ENCODE data around the gene MBNL1. TPM values are rescaled to one million over a fixed set of nuclear protein-coding genes. Genes with fewer than 3 reads are reported as not detected.

The MBNL1 gene
- total and polyA plus RNA-seq, 2 donors (not counting 3 experiments of a cell fraction or from before 2014, with no cell fraction given), result 179 to 362 TPM

DNA sequence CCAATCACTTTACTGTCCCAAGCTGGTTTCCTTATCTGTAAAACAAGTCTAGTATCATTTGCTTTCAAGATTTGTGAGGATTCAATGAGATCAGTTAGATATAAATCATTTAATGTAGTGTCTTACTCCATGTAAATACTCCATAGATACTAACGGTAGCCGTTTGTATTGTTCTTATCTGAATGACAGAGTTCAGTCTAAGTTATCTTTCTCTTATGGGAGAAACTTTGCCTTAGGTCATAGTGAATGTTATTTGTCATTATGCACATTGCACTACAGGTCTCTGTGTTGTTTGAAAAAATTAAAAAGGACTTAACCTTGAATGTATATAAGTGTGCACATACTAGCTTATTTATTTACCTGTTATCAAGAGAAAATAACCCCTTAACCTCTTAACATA lies 44.7 kb downstream of the MBNL1 start:
- BruUV-seq (replicated peaks), result no TSS peak
- ChIA-PET POLR2A (interaction anchor here (0.6 kb wide), 2 partner anchors 15 to 16 kb away, joined by 3 read pairs; no protein-coding TSS in a partner anchor), CTCF (interaction anchor here (0.9 to 1.4 kb wide), 4 partner anchors 8 to 131 kb away, joined by 3 to 4 read pairs (median 3); no protein-coding TSS in a partner anchor)
- peak; percentile 29 for DNase-seq (ENCODE audit: low read depth, low spot score)
- no peaks in the 10 kb centered on the region for H3K9me3 ChIP-seq (replicated peaks; ENCODE audit: control insufficient read depth, insufficient read depth, low read length)
- TF ChIP-seq MYC (IDR thresholded peaks at IDR 0.05; ENCODE audit: low read depth, low read length) (no peak), POLR2AphosphoS5 (IDR thresholded peaks at IDR 0.05; ENCODE audit: insufficient read depth, low read depth, low read length) (no peak)
- TF ChIP-seq, protein P1, sequence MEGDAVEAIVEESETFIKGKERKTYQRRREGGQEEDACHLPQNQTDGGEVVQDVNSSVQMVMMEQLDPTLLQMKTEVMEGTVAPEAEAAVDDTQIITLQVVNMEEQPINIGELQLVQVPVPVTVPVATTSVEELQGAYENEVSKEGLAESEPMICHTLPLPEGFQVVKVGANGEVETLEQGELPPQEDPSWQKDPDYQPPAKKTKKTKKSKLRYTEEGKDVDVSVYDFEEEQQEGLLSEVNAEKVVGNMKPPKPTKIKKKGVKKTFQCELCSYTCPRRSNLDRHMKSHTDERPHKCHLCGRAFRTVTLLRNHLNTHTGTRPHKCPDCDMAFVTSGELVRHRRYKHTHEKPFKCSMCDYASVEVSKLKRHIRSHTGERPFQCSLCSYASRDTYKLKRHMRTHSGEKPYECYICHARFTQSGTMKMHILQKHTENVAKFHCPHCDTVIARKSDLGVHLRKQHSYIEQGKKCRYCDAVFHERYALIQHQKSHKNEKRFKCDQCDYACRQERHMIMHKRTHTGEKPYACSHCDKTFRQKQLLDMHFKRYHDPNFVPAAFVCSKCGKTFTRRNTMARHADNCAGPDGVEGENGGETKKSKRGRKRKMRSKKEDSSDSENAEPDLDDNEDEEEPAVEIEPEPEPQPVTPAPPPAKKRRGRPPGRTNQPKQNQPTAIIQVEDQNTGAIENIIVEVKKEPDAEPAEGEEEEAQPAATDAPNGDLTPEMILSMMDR (IDR thresholded peaks at IDR 0.05; ENCODE audit: extremely low read depth in 1 of 2, insufficient read depth in 1 of 2, low read depth in 1 of 2, low read length in 2 of 2), result no peak
- H2AFZ ChIP-seq (ENCODE audit: low read depth, low read length), result no peak overlapping the region
- no peak overlapping the region for H3K27ac ChIP-seq (ENCODE audit: insufficient read depth, low read depth, low read length)
- dilution Hi-C loops (cut with MboI; ENCODE audit: extremely low pct_ligation_motif_present, low sequenced_read_pairs) (no loop called here), intact Hi-C loops (cut with micrococcal nuclease) (no loop called here)
- H3K27me3 ChIP-seq (ENCODE audit: control insufficient read depth in 2 of 2, insufficient read depth in 2 of 2, low read length in 2 of 2), result no peaks in the 10 kb centered on the region
- H3K4me3 ChIP-seq (replicated peaks in 1 of 3; ENCODE audit: insufficient read depth in 1 of 3, low read depth in 1 of 3, low read length in 3 of 3), result no peak overlapping the region
- peaks cover 84% of the 10 kb centered on the region for H3K79me2 ChIP-seq (ENCODE audit: control insufficient read depth, insufficient read depth, low read length)
- H3K4me1 ChIP-seq (ENCODE audit: control insufficient read depth, extremely low read depth, insufficient read depth, low read length), result peaks cover 47% of the 10 kb centered on the region
- no peak overlapping the region for H3K9ac ChIP-seq (replicated peaks; ENCODE audit: extremely low read depth, insufficient read depth, low read length)
- H3K4me2 ChIP-seq (ENCODE audit: insufficient read depth, low read length), result no peak overlapping the region
- peaks cover 1 to 8% of the 10 kb centered on the region in 2 experiments for H3K36me3 ChIP-seq (ENCODE audit: control insufficient read depth in 2 of 2, extremely low read depth in 1 of 2, insufficient read depth in 2 of 2, low read length in 2 of 2)
- H4K20me1 ChIP-seq (replicated peaks; ENCODE audit: control insufficient read depth, extremely low read depth, insufficient read depth, low read length), result no peaks in the 10 kb centered on the region
- no peaks in the 10 kb centered on the region for H3K9me1 ChIP-seq (replicated peaks; ENCODE audit: control insufficient read depth, extremely low read depth, insufficient read depth, low read length)
- no peak for FAIRE-seq

DNA sequence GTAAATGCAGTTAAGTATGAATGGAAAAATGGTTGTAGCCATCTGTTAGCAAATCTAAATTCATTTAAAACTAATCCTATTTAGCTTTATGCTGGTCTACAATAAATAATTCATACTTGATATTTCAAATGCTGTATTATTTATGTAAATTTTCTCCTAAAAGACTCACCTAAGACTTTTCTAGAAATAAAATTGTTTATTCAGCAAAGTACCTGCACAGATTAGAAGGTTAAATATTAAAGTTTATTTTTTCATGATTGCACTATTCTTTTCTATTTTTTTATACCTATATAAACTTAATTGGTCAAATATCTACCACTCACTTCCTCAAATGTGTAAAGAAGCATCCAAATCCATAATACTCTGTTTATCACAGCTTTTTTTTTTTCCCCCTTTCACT lies 45.2 kb downstream of the MBNL1 start:
- TF ChIP-seq JUN (IDR thresholded peaks at IDR 0.05; ENCODE audit: borderline replicate concordance, insufficient read depth, insufficient read length, low read depth), result no peak
- TF ChIP-seq POLR2A (IDR thresholded peaks at IDR 0.05; ENCODE audit: low read depth, low read length), result no peak
- TF ChIP-seq FOS (IDR thresholded peaks at IDR 0.05; ENCODE audit: borderline replicate concordance, insufficient read depth, low read length), result no peak
- TF ChIP-seq, protein P2, sequence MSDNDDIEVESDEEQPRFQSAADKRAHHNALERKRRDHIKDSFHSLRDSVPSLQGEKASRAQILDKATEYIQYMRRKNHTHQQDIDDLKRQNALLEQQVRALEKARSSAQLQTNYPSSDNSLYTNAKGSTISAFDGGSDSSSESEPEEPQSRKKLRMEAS (IDR thresholded peaks at IDR 0.05; ENCODE audit: insufficient read depth, insufficient read length), result no peak
- TF ChIP-seq MYC (IDR thresholded peaks at IDR 0.05; ENCODE audit: low read depth, low read length), result no peak
- no peak for TF ChIP-seq POLR2AphosphoS5 (IDR thresholded peaks at IDR 0.05; ENCODE audit: insufficient read depth, low read depth, low read length)
- TF ChIP-seq, protein P1 (IDR thresholded peaks at IDR 0.05; ENCODE audit: extremely low read depth in 1 of 2, insufficient read depth in 1 of 2, low read depth in 1 of 2, low read length in 2 of 2), result no peak
- no peak for TF ChIP-seq EZH2 (IDR thresholded peaks at IDR 0.05; ENCODE audit: borderline replicate concordance, low read depth, low read length, severe bottlenecking)
- TF ChIP-seq GATA2 (IDR thresholded peaks at IDR 0.05; ENCODE audit: insufficient read depth, insufficient read length, low read depth, low read length), result no peak
- Histone ChIP-seq H3K9ac (replicated peaks; ENCODE audit: extremely low read depth, insufficient read depth, low read length) (no peak overlapping the region), H2AFZ (ENCODE audit: low read depth, low read length) (no peak overlapping the region), H3K4me2 (ENCODE audit: insufficient read depth, low read length) (no peak overlapping the region), H3K9me3 (replicated peaks; ENCODE audit: control insufficient read depth, insufficient read depth, low read length) (no peaks in the 10 kb centered on the region), H3K27ac (ENCODE audit: insufficient read depth, low read depth, low read length) (no peak overlapping the region), H3K9me1 (replicated peaks; ENCODE audit: control insufficient read depth, extremely low read depth, insufficient read depth, low read length) (no peaks in the 10 kb centered on the region), H3K36me3 (ENCODE audit: control insufficient read depth in 2 of 2, extremely low read depth in 1 of 2, insufficient read depth in 2 of 2, low read length in 2 of 2) (peaks cover 0 to 8% of the 10 kb centered on the region in 2 experiments), H3K4me3 (replicated peaks in 1 of 3; ENCODE audit: insufficient read depth in 1 of 3, low read depth in 1 of 3, low read length in 3 of 3) (no peak overlapping the region), H3K79me2 (ENCODE audit: control insufficient read depth, insufficient read depth, low read length) (peaks cover 84% of the 10 kb centered on the region), H4K20me1 (replicated peaks; ENCODE audit: control insufficient read depth, extremely low read depth, insufficient read depth, low read length) (no peaks in the 10 kb centered on the region), H3K27me3 (ENCODE audit: control insufficient read depth in 2 of 2, insufficient read depth in 2 of 2, low read length in 2 of 2) (no peaks in the 10 kb centered on the region), H3K4me1 (ENCODE audit: control insufficient read depth, extremely low read depth, insufficient read depth, low read length) (peaks cover 52% of the 10 kb centered on the region)
- FAIRE-seq, result no peak
- intact Hi-C loops (cut with micrococcal nuclease), result no loop called here
- dilution Hi-C loops (cut with MboI; ENCODE audit: extremely low pct_ligation_motif_present, low sequenced_read_pairs), result no loop called here
- ChIA-PET POLR2A (interaction anchor here (0.6 kb wide), 2 partner anchors 15 to 1891 kb away, joined by 3 read pairs; no protein-coding TSS in a partner anchor), CTCF (interaction anchor here (0.7 to 1.9 kb wide), 5 partner anchors 8 to 22 kb away, joined by 3 to 4 read pairs (median 3); no protein-coding TSS in a partner anchor)
- DNase-seq (ENCODE audit: low read depth, low spot score), result no peak
- BruUV-seq (replicated peaks), result no TSS peak
